GM21723 (cell line): ENCODE results near the gene OSBPL8.

ENCODE experiments used
- ATAC-seq: cut with Tn5 transposase; IDR thresholded peaks from one replicate; pipeline ENCODE4 v1.9.1; 2021; ENCODE audit warnings: mild to moderate bottlenecking, moderate library complexity; ENCODE audit not compliant: unreplicated experiment

The OSBPL8 gene, protein sequence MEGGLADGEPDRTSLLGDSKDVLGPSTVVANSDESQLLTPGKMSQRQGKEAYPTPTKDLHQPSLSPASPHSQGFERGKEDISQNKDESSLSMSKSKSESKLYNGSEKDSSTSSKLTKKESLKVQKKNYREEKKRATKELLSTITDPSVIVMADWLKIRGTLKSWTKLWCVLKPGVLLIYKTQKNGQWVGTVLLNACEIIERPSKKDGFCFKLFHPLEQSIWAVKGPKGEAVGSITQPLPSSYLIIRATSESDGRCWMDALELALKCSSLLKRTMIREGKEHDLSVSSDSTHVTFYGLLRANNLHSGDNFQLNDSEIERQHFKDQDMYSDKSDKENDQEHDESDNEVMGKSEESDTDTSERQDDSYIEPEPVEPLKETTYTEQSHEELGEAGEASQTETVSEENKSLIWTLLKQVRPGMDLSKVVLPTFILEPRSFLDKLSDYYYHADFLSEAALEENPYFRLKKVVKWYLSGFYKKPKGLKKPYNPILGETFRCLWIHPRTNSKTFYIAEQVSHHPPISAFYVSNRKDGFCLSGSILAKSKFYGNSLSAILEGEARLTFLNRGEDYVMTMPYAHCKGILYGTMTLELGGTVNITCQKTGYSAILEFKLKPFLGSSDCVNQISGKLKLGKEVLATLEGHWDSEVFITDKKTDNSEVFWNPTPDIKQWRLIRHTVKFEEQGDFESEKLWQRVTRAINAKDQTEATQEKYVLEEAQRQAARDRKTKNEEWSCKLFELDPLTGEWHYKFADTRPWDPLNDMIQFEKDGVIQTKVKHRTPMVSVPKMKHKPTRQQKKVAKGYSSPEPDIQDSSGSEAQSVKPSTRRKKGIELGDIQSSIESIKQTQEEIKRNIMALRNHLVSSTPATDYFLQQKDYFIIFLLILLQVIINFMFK

DNA sequence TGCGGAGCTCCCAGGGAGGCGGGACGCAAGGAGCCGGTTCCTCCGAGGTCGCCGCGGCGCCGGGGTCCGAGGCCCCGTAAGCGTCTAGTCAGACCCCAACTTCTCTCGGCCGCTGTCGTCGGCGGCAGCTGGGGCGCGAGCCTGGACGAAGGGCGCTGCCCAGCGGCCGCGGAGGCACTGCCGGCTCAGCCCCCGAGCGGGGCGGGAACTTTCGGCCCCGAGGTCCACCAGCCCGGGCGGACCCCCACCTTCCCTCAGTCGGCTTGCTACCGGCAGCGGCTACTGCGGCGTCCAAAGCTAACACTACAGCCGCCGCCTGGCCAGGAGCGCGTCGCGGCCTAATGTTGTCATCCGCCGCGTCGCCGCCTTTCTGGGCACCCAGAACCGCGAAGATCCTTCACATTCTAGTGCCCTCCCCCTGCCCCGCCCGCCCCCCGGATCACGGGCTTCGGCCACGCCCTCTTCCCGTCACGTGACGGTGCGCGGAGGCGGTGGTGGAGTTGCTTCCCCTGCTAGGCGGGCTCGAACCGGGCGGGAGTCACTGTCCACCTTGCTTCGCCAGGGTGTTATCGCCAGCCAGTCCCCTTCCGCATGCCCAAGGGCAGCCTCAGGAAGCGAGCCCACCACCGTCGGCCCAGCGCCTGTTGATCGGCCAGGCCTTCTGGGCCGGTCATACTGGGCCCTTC, at the start of gene OSBPL8:
TSS of gene OSBPL8 (minus strand) at position 372 of the 686 bp plus-strand sequence. CDS start 72,220 bp downstream, outside the sequence.
- ATAC-seq, result peak; percentile 80

DNA sequence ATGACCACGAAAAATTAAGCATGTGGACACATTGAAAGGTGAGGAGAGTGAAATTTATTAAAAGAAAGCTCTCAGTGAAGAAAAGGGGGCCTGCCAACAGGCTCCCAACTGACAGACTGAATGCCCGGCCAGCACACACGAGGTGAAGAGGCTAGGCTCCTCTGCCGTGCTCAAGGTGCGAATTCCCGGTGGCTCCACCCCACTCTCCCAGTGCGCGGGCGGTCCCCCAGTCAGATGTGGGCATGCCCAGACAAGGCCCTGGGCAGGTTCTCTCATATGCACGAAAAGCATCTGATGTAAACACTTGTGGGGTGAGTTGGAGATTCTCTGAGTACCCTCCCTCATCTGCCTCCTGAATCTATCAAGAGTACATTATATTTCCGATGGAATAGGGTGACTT, 48.5 kb upstream of the OSBPL8 start:
- ATAC-seq, result no peak

DNA sequence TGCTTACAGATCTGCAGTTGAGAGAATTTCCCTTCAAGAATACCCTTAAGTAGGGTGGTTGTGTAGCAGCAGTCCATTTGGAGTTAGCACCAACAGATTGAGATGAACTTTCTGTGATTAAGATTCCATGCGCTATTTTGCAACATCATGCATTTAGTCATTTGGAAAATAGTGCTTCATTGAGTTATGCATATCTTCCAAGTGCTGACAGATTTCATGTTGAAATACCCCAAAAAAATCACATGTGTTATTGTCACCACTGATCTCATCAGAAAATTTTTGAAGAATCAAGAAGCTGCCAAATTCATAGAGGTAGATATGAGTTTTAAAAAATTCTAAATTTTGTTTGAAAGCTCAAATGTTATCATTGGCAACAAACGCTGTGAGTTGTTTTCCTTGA, 35.5 kb upstream of the OSBPL8 start:
- no peak for ATAC-seq

DNA sequence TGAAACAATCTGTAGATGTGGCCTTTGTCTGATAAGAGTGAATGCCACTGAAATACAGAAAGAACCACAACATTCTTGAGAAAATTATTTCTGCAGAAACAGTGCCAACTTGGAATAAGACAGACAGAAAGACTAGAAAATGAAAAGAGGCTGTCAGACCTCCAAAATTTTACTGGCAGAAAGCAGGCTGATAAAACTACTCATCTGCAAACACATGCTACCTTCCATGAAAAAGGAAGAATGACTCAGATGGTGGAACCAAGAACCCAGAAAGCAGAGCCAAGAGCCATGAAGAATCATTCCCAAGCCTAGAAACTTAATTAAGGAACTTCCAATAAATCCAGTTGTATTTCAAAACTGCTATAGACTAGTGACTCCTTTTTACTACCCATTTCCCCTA, 31.9 kb upstream of the OSBPL8 start:
- ATAC-seq, result no peak

DNA sequence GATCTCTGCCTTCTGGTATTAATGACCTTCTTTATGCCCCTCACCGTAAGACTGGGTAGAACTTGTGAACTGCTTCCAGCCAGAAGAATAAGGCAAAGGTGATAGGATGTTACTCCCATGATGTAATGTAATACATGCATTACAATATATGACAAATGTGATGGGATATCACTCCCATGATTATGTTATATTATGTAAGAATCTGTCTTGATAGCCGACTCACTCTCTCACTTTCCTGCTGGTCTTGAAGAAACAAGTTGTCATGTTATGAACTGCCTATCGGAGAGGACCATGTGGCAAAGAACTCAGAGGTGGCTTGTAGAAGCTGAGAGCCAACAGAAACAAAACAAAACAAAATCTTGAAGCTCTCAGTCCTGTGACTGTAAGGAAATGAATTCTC, 30.6 kb upstream of the OSBPL8 start:
- ATAC-seq, result no peak

DNA sequence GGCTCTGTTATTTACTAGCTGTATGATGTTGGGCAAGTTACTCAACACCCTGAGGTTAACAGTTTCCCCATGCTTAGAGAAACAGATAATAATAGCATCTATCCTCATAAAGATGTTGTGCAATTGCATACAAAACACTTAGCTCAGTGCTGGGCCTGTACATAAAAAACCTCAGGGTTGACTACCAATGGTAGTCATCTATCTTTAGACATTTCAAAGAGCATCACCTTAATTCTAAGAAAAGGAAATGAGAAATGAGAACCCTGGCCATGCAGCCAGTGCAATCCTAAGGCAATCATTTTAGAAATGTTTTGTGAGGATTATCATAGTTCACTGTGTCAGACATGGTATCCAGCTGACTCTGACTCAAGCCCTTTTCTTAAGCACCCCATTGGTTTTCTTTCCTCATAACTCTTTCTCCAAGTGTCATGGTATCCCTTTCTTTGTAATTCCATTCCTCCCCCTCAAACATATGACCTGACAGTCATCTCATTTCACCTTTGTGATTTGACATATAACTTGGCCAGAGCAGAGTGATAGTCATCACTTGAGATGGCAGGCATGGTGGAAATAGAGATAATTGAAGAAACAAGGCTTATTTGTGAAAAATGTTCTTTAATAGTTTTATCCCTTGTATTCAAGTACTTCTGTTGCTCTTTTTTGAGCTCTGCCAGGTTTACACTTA, 29.5 kb upstream of the OSBPL8 start:
- no peak for ATAC-seq

DNA sequence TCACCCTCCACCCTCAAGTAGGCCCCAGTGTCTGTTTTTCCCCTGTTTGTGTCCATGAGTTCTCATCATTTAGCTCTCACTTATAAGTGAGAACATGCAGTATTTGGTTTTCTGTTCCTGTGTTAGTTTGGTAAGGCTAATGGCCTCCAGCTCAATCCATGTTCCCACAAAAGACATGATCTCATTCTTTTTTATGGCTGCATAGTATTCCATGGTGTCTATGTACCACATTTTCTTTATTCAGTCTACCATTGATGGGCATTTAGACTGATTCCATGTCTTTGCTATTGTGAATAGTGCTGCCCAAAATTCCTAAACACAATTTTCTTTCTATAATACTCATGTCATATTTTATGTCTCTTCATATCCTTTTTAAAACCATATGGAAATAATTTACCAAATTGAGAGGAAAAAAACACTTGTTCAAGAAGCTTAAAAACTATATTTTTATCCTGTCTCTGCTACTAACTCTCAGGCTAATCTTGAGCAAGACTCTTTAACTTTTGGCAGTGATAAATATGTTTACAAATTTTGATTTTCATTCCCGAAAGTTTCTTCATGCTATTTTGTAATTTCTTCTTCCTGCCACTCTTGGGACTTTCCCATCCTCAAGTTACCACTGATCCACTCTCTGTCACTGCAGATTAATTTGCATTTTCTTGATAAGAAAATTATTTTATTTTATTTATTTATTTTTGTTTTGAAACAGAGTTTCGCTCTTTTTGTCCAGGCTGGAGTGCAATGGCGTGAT, 28.0 kb upstream of the OSBPL8 start:
- ATAC-seq, result no peak

DNA sequence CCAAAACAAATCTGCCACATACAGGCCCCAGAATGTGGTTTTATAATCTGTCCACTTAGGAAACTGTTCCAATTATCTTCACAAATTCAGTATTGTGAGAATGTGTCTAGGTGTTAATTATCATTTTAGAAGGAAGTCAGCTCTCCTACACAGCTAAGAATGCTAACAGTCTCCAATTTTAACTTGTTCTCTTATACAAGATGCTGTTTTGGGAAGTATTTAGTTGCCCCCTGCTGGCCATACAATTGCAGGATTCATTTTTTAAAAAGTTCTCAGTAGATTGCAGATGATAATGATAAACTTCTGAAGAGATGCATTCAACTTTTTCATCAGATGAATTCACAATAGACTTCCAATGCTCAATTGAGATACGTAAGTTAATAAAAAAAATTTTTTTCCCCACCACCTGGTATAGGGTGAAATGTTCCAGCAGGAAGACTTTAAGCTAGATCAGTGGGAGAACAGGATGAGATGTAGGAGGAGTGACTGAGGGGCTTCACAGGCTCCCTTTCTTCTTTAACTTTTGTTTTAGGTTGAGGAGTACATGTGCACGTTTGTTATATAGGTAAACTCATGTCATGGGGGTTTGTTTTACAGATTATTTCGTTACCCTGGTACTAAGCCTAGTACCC, 27.3 kb upstream of the OSBPL8 start:
- no peak for ATAC-seq

DNA sequence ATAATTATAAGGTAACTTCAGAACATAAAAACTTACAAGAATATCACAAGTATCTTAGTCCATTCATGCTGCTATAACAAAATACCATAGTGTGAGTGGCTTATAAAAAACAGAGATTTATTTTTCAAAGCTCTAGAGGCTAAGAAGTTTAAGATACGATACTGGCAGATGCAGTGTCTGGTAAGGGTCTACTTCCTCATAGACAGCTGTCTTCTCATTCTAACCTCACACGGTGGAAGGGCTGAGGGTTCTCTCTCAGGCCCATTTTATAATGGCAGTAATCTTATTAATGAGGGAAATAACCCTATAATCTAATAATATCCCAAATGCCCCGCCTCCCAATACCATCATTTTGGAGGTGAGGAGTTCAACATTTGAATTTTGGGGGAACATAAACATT, 23.7 kb upstream of the OSBPL8 start:
- no peak for ATAC-seq

DNA sequence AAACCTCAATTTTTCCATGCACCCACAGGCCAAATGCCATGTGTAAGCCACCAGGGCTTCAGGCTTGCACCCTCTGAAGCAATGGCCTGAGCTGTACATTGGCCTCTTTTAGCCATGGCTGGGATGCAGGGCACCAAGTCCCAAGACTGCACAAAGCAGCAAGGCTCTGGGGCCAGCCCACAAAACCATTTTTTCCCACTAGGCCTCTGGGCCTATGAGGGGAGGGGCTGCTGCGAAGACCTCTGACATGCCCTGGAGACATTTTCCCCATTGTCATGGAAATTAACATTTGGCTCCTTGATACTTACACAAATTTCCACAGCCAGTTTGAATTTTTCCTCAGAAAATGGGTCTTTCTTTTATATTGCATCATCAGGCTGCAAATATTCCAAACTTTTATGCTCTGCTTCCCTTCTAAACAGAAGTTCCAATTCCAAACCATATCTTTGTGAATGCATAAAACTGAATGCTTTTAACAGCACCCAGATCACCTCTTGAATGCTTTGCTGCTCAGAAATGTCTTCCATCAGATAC, 14.3 kb upstream of the OSBPL8 start:
- no peak for ATAC-seq

DNA sequence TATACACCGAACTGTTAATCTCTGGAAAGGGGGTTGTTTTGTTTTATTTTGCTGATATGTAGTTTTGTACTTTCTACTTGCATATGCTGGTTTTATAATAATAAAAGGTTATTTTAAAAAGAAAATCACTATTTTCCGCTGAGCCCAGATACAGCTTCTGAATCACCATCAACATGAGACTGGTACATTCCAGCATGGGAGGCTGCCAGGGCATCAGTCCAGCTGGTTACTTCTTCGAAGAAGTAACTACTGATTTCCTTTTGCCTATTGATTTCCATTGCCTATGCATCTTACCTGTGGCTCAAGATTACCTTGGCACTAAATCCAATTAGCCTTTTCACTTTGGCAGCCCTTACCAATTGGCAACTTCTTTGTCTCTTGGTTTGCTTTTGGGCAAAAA, 11.7 kb upstream of the OSBPL8 start:
- ATAC-seq, result no peak

DNA sequence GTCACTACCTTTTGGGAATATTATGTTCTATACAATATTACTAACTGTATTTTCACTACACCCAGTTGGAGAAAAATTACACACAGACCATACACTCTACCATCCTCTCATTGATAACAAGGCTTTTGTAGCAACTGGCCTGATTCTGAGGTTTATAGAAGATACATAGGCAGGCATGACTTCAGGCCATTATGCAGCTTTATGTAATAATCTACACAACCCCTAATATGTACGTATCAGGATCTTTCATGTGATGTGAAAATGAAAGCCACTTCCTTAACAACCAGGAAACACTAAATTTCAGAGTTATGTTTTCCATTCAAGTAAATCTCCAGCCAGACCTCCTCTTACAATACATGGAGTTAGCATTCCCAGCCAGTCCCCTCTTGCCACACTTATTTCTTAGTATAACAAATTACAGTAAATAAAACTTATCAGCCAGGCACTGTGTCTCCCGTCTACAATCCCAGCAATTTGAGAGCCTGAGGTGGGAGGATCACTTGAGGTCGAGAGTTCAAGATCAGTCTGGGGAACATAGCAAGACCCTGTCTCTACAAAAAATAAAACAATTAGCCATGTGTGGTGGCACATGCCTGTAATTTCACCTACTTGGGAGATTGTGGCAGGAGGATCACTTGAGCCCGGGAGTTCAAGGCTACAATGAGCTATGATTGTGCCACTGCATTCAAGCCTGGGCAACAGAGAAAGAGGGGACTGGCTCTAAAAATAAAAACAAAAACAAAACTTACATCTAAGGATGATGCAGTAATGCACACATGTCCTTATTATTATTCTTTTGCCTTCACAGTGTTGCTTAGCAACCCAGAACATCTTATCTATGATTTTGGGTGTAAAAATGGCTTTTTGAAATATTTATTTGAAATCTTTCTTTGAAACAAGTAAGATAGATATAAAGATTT, 10.4 kb upstream of the OSBPL8 start:
- ATAC-seq, result no peak

DNA sequence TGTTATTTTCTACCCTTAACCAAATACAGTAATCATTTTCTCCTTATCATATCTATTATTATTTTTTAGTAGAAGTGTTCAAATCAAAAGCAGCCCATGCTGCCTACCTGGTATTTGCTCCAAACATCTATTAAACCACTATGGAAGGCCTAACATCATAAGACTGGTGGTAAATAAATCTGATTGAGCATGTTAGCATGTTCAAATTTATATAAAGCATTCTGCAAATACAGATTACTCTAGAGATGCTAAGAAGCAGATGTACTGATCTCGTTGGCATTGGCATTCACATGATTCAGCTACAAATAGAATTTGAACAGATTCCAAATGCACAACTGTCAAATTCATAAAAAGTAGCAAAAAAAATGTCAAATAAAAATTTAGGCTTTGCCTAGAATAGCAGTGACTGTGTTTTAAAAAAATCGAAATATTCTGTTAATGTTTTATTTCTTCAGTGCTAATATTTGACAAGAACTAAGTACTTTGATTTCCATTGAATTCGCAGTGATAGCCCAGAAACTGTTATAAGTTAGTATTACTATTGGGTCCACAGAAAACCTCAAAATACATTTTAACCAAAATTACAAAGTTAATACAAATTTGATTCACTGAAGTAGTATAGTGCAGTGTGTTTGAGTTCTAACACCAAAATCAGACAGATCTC, 9.4 kb upstream of the OSBPL8 start:
- ATAC-seq, result no peak

DNA sequence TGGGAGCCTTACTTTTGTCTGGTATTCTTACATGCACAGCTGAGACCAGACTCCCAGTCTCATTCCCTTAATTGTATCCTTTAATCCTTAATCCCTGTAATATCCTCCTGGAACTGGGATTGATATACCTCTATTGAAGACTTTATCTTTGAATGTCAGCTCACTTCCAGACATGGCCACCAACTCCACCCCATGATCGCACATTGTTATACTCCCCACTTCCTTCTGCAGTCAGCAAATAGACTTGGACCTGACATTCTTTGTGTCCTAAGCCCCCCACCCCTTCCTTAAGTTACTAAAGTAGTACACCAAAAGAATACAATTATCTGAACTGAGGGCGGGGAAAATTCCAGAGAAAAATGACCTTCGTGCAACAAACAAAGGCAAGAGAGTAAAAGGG, 8.6 kb upstream of the OSBPL8 start:
- no peak for ATAC-seq

DNA sequence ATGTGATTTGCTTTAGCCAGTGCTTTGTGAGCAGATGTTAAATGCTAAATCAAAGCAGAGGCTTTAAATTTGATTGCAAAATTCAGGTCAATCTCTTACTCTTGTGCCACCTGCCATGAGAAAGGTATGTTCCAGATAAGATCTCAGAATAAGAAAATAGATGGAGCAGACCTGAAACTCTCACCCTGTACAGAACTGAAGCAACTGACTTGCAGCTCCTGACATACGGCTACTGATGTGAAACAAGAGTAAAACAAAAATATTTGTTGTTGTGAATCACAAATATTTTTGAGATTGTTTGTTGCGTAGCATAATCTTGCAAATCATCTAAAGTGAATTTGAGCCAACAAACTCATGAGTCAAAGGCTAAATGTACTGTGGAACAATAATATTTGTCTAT, 3.5 kb upstream of the OSBPL8 start:
- ATAC-seq, result no peak

DNA sequence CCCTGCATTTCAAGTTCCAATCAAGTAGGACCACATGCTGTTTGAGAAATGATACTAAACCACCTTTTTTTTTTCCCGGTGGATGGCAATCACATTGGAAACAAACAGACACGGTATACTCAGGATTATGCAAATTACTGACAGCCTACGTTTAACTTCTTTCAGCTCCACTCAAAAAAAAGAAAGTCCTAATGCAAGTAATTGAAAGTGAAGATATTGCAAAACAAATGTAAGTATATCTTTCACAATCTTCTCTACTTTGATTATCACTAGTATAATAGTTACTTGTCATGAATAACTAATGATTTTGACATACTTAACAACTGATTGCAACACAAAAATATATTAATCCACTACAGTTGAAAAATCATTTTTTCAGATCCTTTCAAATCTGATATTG, 2.6 kb upstream of the OSBPL8 start:
- no peak for ATAC-seq

DNA sequence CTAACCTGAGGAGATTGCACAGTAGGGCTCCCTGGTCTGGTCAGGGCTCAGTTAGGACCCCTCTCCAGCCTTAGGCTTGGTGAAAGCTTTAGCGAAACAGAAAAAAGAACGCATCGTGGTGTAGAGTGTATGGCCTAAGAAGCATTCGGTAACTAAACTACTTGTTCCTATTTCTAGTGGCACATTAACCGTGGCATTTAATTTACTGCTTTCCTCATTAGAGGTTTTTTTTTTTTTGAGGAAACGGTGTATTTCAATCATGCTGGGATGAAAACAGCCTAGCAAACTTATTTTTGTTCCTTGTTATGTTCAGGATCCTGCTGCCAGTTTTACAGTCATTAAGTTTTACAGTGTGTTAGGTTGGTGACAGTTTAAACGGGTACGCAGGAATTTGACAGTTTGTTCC, 518 bp upstream of the OSBPL8 start:
- ATAC-seq, result peak; percentile 50
